OCI-LY7 (cell line): ENCODE results near the gene CYFIP1. TPM values are rescaled to one million over a fixed set of nuclear protein-coding genes. Genes with fewer than 3 reads are reported as not detected.

Source experiments
- BruUV-seq: library from RNA; stranded (reverse); fragments of 400-500 nt; replicated peaks from 2 replicates; lab custom pipeline; 2021; lab: Mats Ljungman, UMichigan
- CTCF ChIA-PET: fragments of 300-600 bp; sonication (Branson Sonifier 250); formaldehyde crosslinking; loops from one replicate; lab custom pipeline; 2022; ENCODE audit warnings: antibody characterized with exemption; ENCODE audit not compliant: unreplicated experiment; lab: Charles Lee
- POLR2A ChIA-PET: fragments of 300-600 bp; sonication (Branson Sonifier 250); formaldehyde crosslinking; loops from one replicate; lab custom pipeline; 2022; ENCODE audit warnings: antibody characterized with exemption; lab: Charles Lee
- DNase-seq: peaks from one replicate; pipeline ENCODE4 v3.0.0-alpha.2; 2015; ENCODE audit warnings: low spot score
- H2AFZ ChIP-seq: fragments of 200-600 bp; sonication (generic), shearing (Covaris generic); 2 replicates; pipeline ENCODE4 v1.6.1; 2014; ENCODE audit warnings: mild to moderate bottlenecking, antibody characterized with exemption, low read length, moderate library complexity
- H3K27ac ChIP-seq: fragments of 200-600 bp; sonication (generic); 2 replicates; pipeline ENCODE4 v1.5.1; 2014; ENCODE audit warnings: mixed run types, low read depth, mild to moderate bottlenecking, moderate library complexity, low read length, inconsistent platforms; ENCODE audit not compliant: poor library complexity, severe bottlenecking
- H3K36me3 ChIP-seq: fragments of 200-600 bp; sonication (generic); 2 replicates; pipeline ENCODE4 v1.6.1; 2014; ENCODE audit warnings: mild to moderate bottlenecking, antibody characterized with exemption, low read length, moderate library complexity, mixed read lengths; ENCODE audit not compliant: insufficient read depth
- H3K4me1 ChIP-seq: fragments of 200-600 bp; sonication (generic); 2 replicates; pipeline ENCODE4 v1.5.1; 2014; ENCODE audit warnings: mild to moderate bottlenecking, low read length; ENCODE audit not compliant: insufficient read depth, poor library complexity, severe bottlenecking
- H3K4me2 ChIP-seq: fragments of 200-600 bp; sonication (generic); 2 replicates; pipeline ENCODE4 v1.6.1; 2014; ENCODE audit warnings: mild to moderate bottlenecking, low read length
- H3K4me3 ChIP-seq: fragments of 200-600 bp; sonication (generic); 2 replicates; pipeline ENCODE4 v1.5.1; 2014; ENCODE audit warnings: mild to moderate bottlenecking, low read depth, low read length; ENCODE audit not compliant: poor library complexity, severe bottlenecking
- H3K79me2 ChIP-seq: fragments of 200-600 bp; sonication (generic); 2 replicates; pipeline ENCODE4 v1.6.1; 2016; ENCODE audit warnings: low read depth, mild to moderate bottlenecking, low read length, moderate library complexity, mixed read lengths; ENCODE audit not compliant: insufficient read depth
- H3K9me2 ChIP-seq: fragments of 200-600 bp; sonication (generic); 2 replicates; pipeline ENCODE4 v1.6.1; 2016; ENCODE audit warnings: mild to moderate bottlenecking, low read length, mixed read lengths; ENCODE audit not compliant: insufficient read depth
- H3K9me3 ChIP-seq: fragments of 200-600 bp; sonication (generic); 2 replicates; pipeline ENCODE4 v1.6.1; 2014; ENCODE audit warnings: mild to moderate bottlenecking, mixed run types, low read length, mixed read lengths
- H4K20me1 ChIP-seq: fragments of 200-600 bp; sonication (generic); 2 replicates; pipeline ENCODE4 v1.6.1; 2014; ENCODE audit warnings: mild to moderate bottlenecking, antibody characterized with exemption, low read length, moderate library complexity, mixed read lengths; ENCODE audit not compliant: insufficient read depth
- EZH2phosphoT487 ChIP-seq: fragments of 200-600 bp; sonication (generic); IDR thresholded peaks from 2 replicates; pipeline ENCODE4 v1.6.1; 2018; ENCODE audit warnings: low read depth, borderline replicate concordance, mild to moderate bottlenecking, mixed run types, antibody characterized with exemption, low read length, moderate library complexity, mixed read lengths
- intact Hi-C: fragments of 100-400 bp; cut with micrococcal nuclease; formaldehyde crosslinking; loops from one replicate; pipeline ENCODE4 v1.10.0; 2022; ENCODE audit not compliant: unreplicated experiment
- total RNA-seq, 2 experiments: library from RNA; depleted of rRNA in 1 of 2; stranded (reverse); fragments of >200 nt in 1 of 2; shearing (Covaris generic) in 1 of 2; gene quantifications; 2 replicates each; pipeline ENCODE4 v1.2.3, GENCODE V29; 2014 to 2022
- TF ChIP-seq, protein P1 (sequence below): fragments of 200-600 bp; sonication (generic); conservative IDR thresholded peaks from 2 replicates; pipeline ENCODE4 v1.5.1; 2014; ENCODE audit warnings: mild to moderate bottlenecking, antibody characterized with exemption, low read length, moderate library complexity, mixed read lengths

The CYFIP1 gene
- total RNA-seq, 2 experiments from 2014 or later, result 0.98 to 1.3 TPM

DNA sequence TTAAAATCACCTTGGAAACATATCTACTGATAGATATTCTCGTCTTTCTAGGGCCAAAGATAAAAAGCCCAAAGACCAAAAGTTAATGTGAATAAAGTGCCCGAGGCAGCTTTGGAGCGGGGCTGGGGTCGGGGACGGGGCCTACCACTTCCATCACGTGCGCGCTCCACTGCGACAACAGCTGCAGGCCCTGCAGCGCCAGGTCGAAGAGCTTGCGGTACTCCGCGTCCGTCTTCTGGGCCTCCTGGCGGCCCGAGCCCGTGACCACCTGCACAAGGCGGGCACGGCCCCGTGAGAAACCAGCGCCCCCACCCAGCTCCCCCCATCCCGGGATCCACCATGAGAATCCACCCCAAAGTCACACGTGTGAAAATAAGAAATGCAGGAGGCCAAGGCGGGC, 52.4 kb downstream of the CYFIP1 start:
- H3K4me1 ChIP-seq, result peaks cover 21% of the 10 kb centered on the region
- H2AFZ ChIP-seq, result no peak overlapping the region
- H3K27ac ChIP-seq, result no peak overlapping the region
- intact Hi-C loops, result no loop called here
- no peak overlapping the region for H3K4me2 ChIP-seq
- no peak overlapping the region for H3K4me3 ChIP-seq
- POLR2A ChIA-PET, result no interaction called here
- no peaks in the 10 kb centered on the region for H3K9me3 ChIP-seq
- no peaks in the 10 kb centered on the region for H3K9me2 ChIP-seq
- H4K20me1 ChIP-seq, result no peaks in the 10 kb centered on the region
- CTCF ChIA-PET, result no interaction called here
- TF ChIP-seq, protein P1, sequence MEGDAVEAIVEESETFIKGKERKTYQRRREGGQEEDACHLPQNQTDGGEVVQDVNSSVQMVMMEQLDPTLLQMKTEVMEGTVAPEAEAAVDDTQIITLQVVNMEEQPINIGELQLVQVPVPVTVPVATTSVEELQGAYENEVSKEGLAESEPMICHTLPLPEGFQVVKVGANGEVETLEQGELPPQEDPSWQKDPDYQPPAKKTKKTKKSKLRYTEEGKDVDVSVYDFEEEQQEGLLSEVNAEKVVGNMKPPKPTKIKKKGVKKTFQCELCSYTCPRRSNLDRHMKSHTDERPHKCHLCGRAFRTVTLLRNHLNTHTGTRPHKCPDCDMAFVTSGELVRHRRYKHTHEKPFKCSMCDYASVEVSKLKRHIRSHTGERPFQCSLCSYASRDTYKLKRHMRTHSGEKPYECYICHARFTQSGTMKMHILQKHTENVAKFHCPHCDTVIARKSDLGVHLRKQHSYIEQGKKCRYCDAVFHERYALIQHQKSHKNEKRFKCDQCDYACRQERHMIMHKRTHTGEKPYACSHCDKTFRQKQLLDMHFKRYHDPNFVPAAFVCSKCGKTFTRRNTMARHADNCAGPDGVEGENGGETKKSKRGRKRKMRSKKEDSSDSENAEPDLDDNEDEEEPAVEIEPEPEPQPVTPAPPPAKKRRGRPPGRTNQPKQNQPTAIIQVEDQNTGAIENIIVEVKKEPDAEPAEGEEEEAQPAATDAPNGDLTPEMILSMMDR, result no peak
- TF ChIP-seq EZH2phosphoT487, result no peak
- DNase-seq, result no peak
- H3K79me2 ChIP-seq, result no peaks in the 10 kb centered on the region
- BruUV-seq, result no TSS peak
- no peaks in the 10 kb centered on the region for H3K36me3 ChIP-seq

DNA sequence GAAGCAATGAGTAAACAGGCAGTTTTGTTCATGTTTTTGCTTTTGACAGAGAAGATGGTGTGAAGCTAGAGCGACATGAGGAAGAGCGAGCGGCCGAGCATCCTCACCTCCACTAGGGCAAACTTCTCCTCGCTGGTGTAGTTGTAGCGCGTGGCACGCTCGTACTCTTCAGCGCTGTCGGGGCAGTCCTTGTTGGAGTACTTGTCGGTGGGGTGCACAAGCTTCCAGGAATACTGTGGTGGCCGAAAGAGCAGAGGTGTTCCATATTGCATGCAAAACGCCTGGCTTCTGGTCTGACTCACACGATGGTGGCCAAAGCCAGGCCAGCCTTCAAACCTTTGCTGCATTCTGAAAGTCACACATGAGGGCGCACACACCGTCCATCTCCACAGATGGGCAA, 54.3 kb downstream of the CYFIP1 start:
- no peaks in the 10 kb centered on the region for H3K36me3 ChIP-seq
- CTCF ChIA-PET, result no interaction called here
- H3K4me3 ChIP-seq, result no peak overlapping the region
- H4K20me1 ChIP-seq, result no peaks in the 10 kb centered on the region
- H2AFZ ChIP-seq, result no peak overlapping the region
- no peak overlapping the region for H3K4me2 ChIP-seq
- DNase-seq, result no peak
- H3K27ac ChIP-seq, result no peak overlapping the region
- H3K9me3 ChIP-seq, result no peaks in the 10 kb centered on the region
- H3K4me1 ChIP-seq, result peaks cover 2% of the 10 kb centered on the region
- POLR2A ChIA-PET, result no interaction called here
- H3K79me2 ChIP-seq, result no peaks in the 10 kb centered on the region
- BruUV-seq, result no TSS peak
- intact Hi-C loops, result no loop called here
- TF ChIP-seq, protein P1, result no peak
- TF ChIP-seq EZH2phosphoT487, result no peak
- no peaks in the 10 kb centered on the region for H3K9me2 ChIP-seq

DNA sequence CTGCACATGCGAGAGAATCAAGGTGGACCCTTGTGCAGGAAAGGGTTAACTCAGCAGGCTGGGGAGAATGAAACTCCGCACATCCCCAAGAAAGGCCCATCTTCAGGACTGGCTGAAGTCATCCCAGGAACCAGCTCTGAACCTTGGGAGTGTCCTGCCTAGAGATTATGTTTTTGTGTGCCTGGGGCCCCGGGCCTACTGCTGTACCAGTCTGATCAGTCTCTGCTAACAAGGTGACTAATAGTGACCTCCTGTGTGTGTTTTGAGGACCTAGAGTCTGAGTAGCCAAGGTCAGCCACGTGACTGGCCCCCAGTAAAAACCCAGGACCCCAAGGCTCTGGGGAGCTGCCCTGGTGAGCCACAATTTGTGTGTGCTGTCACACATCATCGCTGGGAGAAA, 58.2 kb downstream of the CYFIP1 start:
- Histone ChIP-seq H3K9me3 (no peaks in the 10 kb centered on the region), H3K4me2 (no peak overlapping the region), H3K4me1 (no peaks in the 10 kb centered on the region), H3K79me2 (no peaks in the 10 kb centered on the region), H3K4me3 (no peak overlapping the region), H3K27ac (no peak overlapping the region), H3K9me2 (no peaks in the 10 kb centered on the region), H3K36me3 (no peaks in the 10 kb centered on the region), H4K20me1 (no peaks in the 10 kb centered on the region), H2AFZ (no peak overlapping the region)
- ChIA-PET CTCF (no interaction called here), POLR2A (no interaction called here)
- DNase-seq, result no peak
- intact Hi-C loops, result no loop called here
- no peak for TF ChIP-seq EZH2phosphoT487
- TF ChIP-seq, protein P1, result no peak
- no TSS peak for BruUV-seq
